Panc1 (cell line): ENCODE results near the gene IGBP1. TPM values are rescaled to one million over a fixed set of nuclear protein-coding genes. Genes with fewer than 3 reads are reported as not detected.

Source experiments
- ATAC-seq: fragments of 200-7000 bp; cut with Tn5 transposase; 2 replicates; pipeline ENCODE4 v1.9.1; 2020; ENCODE audit warnings: mild to moderate bottlenecking, moderate library complexity
- BruUV-seq: library from RNA; stranded (reverse); fragments of 400-500 nt; replicated peaks from 2 replicates; lab custom pipeline; 2021; lab: Mats Ljungman, UMichigan
- CTCF ChIA-PET: fragments of 300-600 bp; sonication (Branson Sonifier 250); formaldehyde crosslinking; loops from one replicate; lab custom pipeline; 2022; ENCODE audit warnings: antibody characterized with exemption; lab: Charles Lee
- POLR2A ChIA-PET: fragments of 300-600 bp; sonication (Branson Sonifier 250); formaldehyde crosslinking; loops from one replicate; lab custom pipeline; 2022; ENCODE audit warnings: antibody characterized with exemption; lab: Charles Lee
- DNase-seq: peaks from one replicate; pipeline ENCODE4 v3.0.0-alpha.2; 2010; ENCODE audit warnings: low read depth, low spot score
- H3K27ac ChIP-seq: 2 replicates; pipeline ENCODE4 v1.5.1; 2011; ENCODE audit warnings: mild to moderate bottlenecking, low read length, inconsistent platforms
- H3K27me3 ChIP-seq: fragments of 200-500 bp; sonication (Bioruptor generic); 2 replicates; pipeline ENCODE4 v1.6.0; 2014; ENCODE audit warnings: low read length, inconsistent platforms; ENCODE audit not compliant: control insufficient read depth, insufficient read depth
- H3K36me3 ChIP-seq: fragments of 200-500 bp; sonication (Bioruptor generic); 2 replicates; pipeline ENCODE4 v1.5.1; 2014; ENCODE audit warnings: inconsistent platforms, mild to moderate bottlenecking, low read length, moderate library complexity; ENCODE audit not compliant: control insufficient read depth, insufficient read depth
- H3K4me1 ChIP-seq: 2 replicates; pipeline ENCODE4 v1.5.1; 2011; ENCODE audit warnings: inconsistent platforms, mild to moderate bottlenecking, low read length, moderate library complexity; ENCODE audit not compliant: control insufficient read depth, insufficient read depth
- H3K4me3 ChIP-seq, 2 experiments: 2 replicates each; pipeline ENCODE4 v1.5.1; 2011 to 2012; ENCODE audit warnings: low read depth in 2 of 2, low read length in 2 of 2, mild to moderate bottlenecking in 2 of 2, inconsistent platforms in 1 of 2, moderate library complexity in 1 of 2
- H3K9me3 ChIP-seq: fragments of 200-500 bp; sonication (Bioruptor generic); 2 replicates; pipeline ENCODE4 v1.5.1; 2014; ENCODE audit warnings: low read depth, mild to moderate bottlenecking, inconsistent platforms, low read length, moderate library complexity; ENCODE audit not compliant: control insufficient read depth, insufficient read depth
- CTCF ChIP-seq: fragments of 450-650 bp; IDR thresholded peaks from 2 replicates; pipeline ENCODE4 v1.5.1; 2017; ENCODE audit warnings: mild to moderate bottlenecking
- POLR2AphosphoS5 ChIP-seq: IDR thresholded peaks from 2 replicates; pipeline ENCODE4 v1.6.1; 2012; ENCODE audit warnings: mild to moderate bottlenecking, low read depth, low read length, moderate library complexity
- REST ChIP-seq, 2 experiments: IDR thresholded peaks; 2 replicates each; pipeline ENCODE4 v1.6.1; 2011 to 2012; ENCODE audit warnings: low read depth in 2 of 2, control low read depth in 1 of 2, low read length in 1 of 2, mild to moderate bottlenecking in 1 of 2, moderate library complexity in 1 of 2; ENCODE audit not compliant: insufficient read depth in 1 of 2
- SIN3A ChIP-seq: IDR thresholded peaks from 2 replicates; pipeline ENCODE4 v1.6.1; 2012; ENCODE audit warnings: low read depth, mild to moderate bottlenecking, low read length, moderate library complexity, borderline replicate concordance; ENCODE audit not compliant: insufficient read depth
- TCF7L2 ChIP-seq: IDR thresholded peaks from 2 replicates; pipeline ENCODE4 v1.6.1; 2011; ENCODE audit warnings: mild to moderate bottlenecking, low read depth, low read length, inconsistent platforms
- in situ Hi-C: cut with HindIII; loops from 2 replicates; pipeline ENCODE4 v1.10.0; 2016; ENCODE audit warnings: low sequenced_read_pairs, low pct_unique_long_range_greater_than_20kb
- intact Hi-C: fragments of 100-400 bp; cut with micrococcal nuclease; formaldehyde crosslinking; loops from one replicate; pipeline ENCODE4 v1.10.0; 2022; ENCODE audit not compliant: unreplicated experiment
- total RNA-seq: library from RNA; stranded (reverse); gene quantifications from one replicate; pipeline ENCODE4 v1.2.1, GENCODE V29; 2021; ENCODE audit not compliant: unreplicated experiment

The IGBP1 gene
- total RNA-seq, 1 experiment from 2014 or later: 36.9 TPM

GRCh38 chrX:70132224-70132623 is 1.0 kb upstream of the IGBP1 start:
- TF ChIP-seq SIN3A (no peak), CTCF (0 out of 2 replicates have a peak, but pooled peaks have one; percentile 7)
- H3K36me3 ChIP-seq: no peaks in the 10 kb centered on the region; the same call in 1 of the 2 replicates
- DNase-seq: no peak
- H3K27ac ChIP-seq: no peak overlapping the region
- no peaks in the 10 kb centered on the region for H3K27me3 ChIP-seq
- intact Hi-C loops (no loop called here), in situ Hi-C loops (no loop called here)
- CTCF ChIA-PET: interaction anchor here (0.6 kb wide), 1 partner anchor 1091 kb away, joined by 3 read pairs; no protein-coding TSS in a partner anchor
- POLR2A ChIA-PET: no interaction called here
- no peak overlapping the region for H3K4me3 ChIP-seq
- BruUV-seq: no TSS peak
- no peak for ATAC-seq
- peaks cover 8% of the 10 kb centered on the region for H3K4me1 ChIP-seq
- H3K9me3 ChIP-seq: no peaks in the 10 kb centered on the region

GRCh38 chrX:70132877-70133302 is 357 bp upstream of the IGBP1 start:
- no peaks in the 10 kb centered on the region for H3K9me3 ChIP-seq
- CTCF ChIA-PET: interaction anchor here (0.6 to 1.1 kb wide), 7 partner anchors 37 to 1532 kb away, joined by 3 to 4 read pairs (median 3); no protein-coding TSS in a partner anchor
- BruUV-seq: no TSS peak
- peaks cover 8% of the 10 kb centered on the region for H3K4me1 ChIP-seq
- H3K27me3 ChIP-seq: no peaks in the 10 kb centered on the region
- H3K27ac ChIP-seq: peak overlapping the region; percentile 64
- intact Hi-C loops: no loop called here
- peak overlapping the region; percentile 92 to 97 for H3K4me3 ChIP-seq
- DNase-seq (no peak), ATAC-seq (no peak)
- TF ChIP-seq CTCF: no peak
- TF ChIP-seq REST (IDR thresholded peaks at IDR 0.05; ENCODE audit: insufficient read depth in 1 of 2, low read depth in 2 of 2, low read length in 1 of 2): no peak
- TF ChIP-seq SIN3A: no peak
- TF ChIP-seq TCF7L2: no peak
- no peak for TF ChIP-seq POLR2AphosphoS5
- POLR2A ChIA-PET: interaction anchor here (0.6 to 0.8 kb wide), 6 partner anchors 15 to 932 kb away, joined by 3 to 7 read pairs (median 5); no protein-coding TSS in a partner anchor
- in situ Hi-C loops: no loop called here
- H3K36me3 ChIP-seq: no peaks in the 10 kb centered on the region; the same call in 1 of the 2 replicates
